B cell (primary cell): ENCODE measurements around the gene GMPPA. TPM values are rescaled to one million over a fixed set of nuclear protein-coding genes. Genes with fewer than 3 reads are reported as not detected.

ENCODE experiments used
- ATAC-seq: fragments of 200-7000 bp; cut with Tn5 transposase; one replicate; pipeline ENCODE4 v1.10.0; 2021; ENCODE audit warnings: low read depth, mild to moderate bottlenecking, moderate number of reproducible peaks, moderate library complexity
- CTCF ChIA-PET: fragments of 350-600 bp; sonication (Branson Sonifier 250); formaldehyde crosslinking; loops from one replicate; lab custom pipeline; 2021; ENCODE audit warnings: antibody characterized with exemption, inconsistent platforms; lab: Charles Lee
- POLR2A ChIA-PET: fragments of 350-600 bp; sonication (Branson Sonifier 250); formaldehyde crosslinking; loops from one replicate; lab custom pipeline; 2021; ENCODE audit warnings: antibody characterized with exemption; lab: Charles Lee
- DNase-seq: peaks from one replicate; pipeline ENCODE4 v3.0.0; 2013
- H2AFZ ChIP-seq: 2 replicates; pipeline ENCODE4 v1.6.1; 2012; ENCODE audit warnings: mild to moderate bottlenecking, low read depth, low read length; ENCODE audit not compliant: insufficient read depth, poor library complexity, severe bottlenecking
- H3K27ac ChIP-seq, 2 donors: 1 replicate in 1 of 2; 2 replicates in 1 of 2; pipeline ENCODE4 v1.5.1; 2012 to 2013; ENCODE audit warnings: low read length in 2 of 2, mild to moderate bottlenecking in 2 of 2, moderate library complexity in 1 of 2
- H3K27me3 ChIP-seq, 4 experiments: fragments of 200-600 bp in 1 of 4; sonication (generic) in 1 of 4; replicated peaks in 1 of 4; 1 replicate in 2 of 4; 2 replicates in 2 of 4; pipeline versions ENCODE4 v1.6.1 to v1.7.0; 2013 to 2016; ENCODE audit warnings: low read length in 3 of 4, mild to moderate bottlenecking in 2 of 4, mixed read lengths in 1 of 4, moderate library complexity in 1 of 4; ENCODE audit not compliant: insufficient read depth in 4 of 4, control insufficient read depth in 3 of 4; ENCODE audit errors: control extremely low read depth in 1 of 4
- H3K36me3 ChIP-seq, 2 experiments: replicated peaks in 1 of 2; 1 replicate in 1 of 2; 2 replicates in 1 of 2; pipeline versions ENCODE4 v1.6.1 to v1.7.1; 2013; ENCODE audit warnings: low read length in 1 of 2; ENCODE audit not compliant: insufficient read depth in 2 of 2, control insufficient read depth in 1 of 2; ENCODE audit errors: control extremely low read depth in 1 of 2, extremely low read depth in 1 of 2
- H3K4me1 ChIP-seq, 2 donors: fragments of 200-600 bp in 1 of 2; sonication (generic) in 1 of 2; 1 replicate in 1 of 2; 2 replicates in 1 of 2; pipeline versions ENCODE4 v1.5.1 to v1.6.1; 2013 to 2017; ENCODE audit warnings: low read length in 2 of 2; ENCODE audit not compliant: control insufficient read depth in 2 of 2, insufficient read depth in 2 of 2
- H3K4me2 ChIP-seq: replicated peaks from 2 replicates; pipeline ENCODE3; 2012; ENCODE audit warnings: mild to moderate bottlenecking, low read depth, low read length; ENCODE audit not compliant: poor library complexity, severe bottlenecking
- H3K4me3 ChIP-seq, 5 experiments: fragments of 200-600 bp in 1 of 5; sonication (generic) in 1 of 5; 1 replicate in 3 of 5; 2 replicates in 2 of 5; pipeline versions ENCODE4 v1.5.1 to v1.7.0; 2011 to 2016; ENCODE audit warnings: low read length in 4 of 5, mild to moderate bottlenecking in 4 of 5, low read depth in 2 of 5, control low read depth in 1 of 5, moderate library complexity in 1 of 5; ENCODE audit not compliant: insufficient read depth in 1 of 5; ENCODE audit errors: control extremely low read depth in 1 of 5, extremely low read depth in 1 of 5
- H3K79me2 ChIP-seq: fragments of 200-600 bp; sonication (generic); one replicate; pipeline ENCODE4 v1.6.0; 2016; ENCODE audit warnings: low read length; ENCODE audit not compliant: control insufficient read depth, insufficient read depth
- H3K9ac ChIP-seq: fragments of 200-600 bp; sonication (generic); 2 replicates; pipeline ENCODE4 v1.6.1; 2017; ENCODE audit warnings: mild to moderate bottlenecking, low read length, moderate library complexity
- H3K9me3 ChIP-seq, 3 donors: one replicate each; pipeline versions ENCODE4 v1.6.1 to v1.7.1; 2013; ENCODE audit warnings: low read length in 2 of 3; ENCODE audit not compliant: control insufficient read depth in 2 of 3, insufficient read depth in 1 of 3; ENCODE audit errors: control extremely low read depth in 1 of 3
- H4K20me1 ChIP-seq: 2 replicates; pipeline ENCODE4 v1.6.0; 2012; ENCODE audit warnings: mild to moderate bottlenecking, low read length; ENCODE audit not compliant: insufficient read depth, control insufficient read depth, poor library complexity, severe bottlenecking
- H3K27ac Mint-ChIP-seq: one replicate; pipeline ENCODE4 v1.8.0; 2021; ENCODE audit warnings: mixed read lengths
- H3K27me3 Mint-ChIP-seq: one replicate; pipeline ENCODE4 v1.8.0; 2021; ENCODE audit warnings: mixed read lengths
- H3K4me1 Mint-ChIP-seq: one replicate; pipeline ENCODE4 v1.8.0; 2021; ENCODE audit warnings: mixed read lengths
- H3K4me3 Mint-ChIP-seq: one replicate; pipeline ENCODE4 v1.8.0; 2021; ENCODE audit warnings: mixed read lengths
- H3K9me3 Mint-ChIP-seq: one replicate; pipeline ENCODE4 v1.8.0; 2022; ENCODE audit warnings: mixed read lengths; ENCODE audit not compliant: insufficient read depth
- CTCF ChIP-seq: fragments of 200-600 bp; IDR thresholded peaks from one replicate; pipeline ENCODE4 v1.8.0; 2022; ENCODE audit warnings: antibody characterized with exemption, mild to moderate bottlenecking
- EZH2 ChIP-seq: IDR thresholded peaks from 2 replicates; pipeline ENCODE4 v1.6.1; 2012; ENCODE audit warnings: borderline replicate concordance, low read depth, mild to moderate bottlenecking, moderate library complexity, low read length; ENCODE audit not compliant: insufficient read depth, poor library complexity, severe bottlenecking
- WGBS: methylation state at CpG from one replicate; pipeline ENCODE4 v1.1.5; 2013; ENCODE audit warnings: missing lambda C conversion rate; ENCODE audit not compliant: insufficient coverage; 5-methylcytosine and 5-hydroxymethylcytosine counted together
- intact Hi-C: fragments of 100-400 bp; cut with micrococcal nuclease; formaldehyde crosslinking; loops from one replicate; pipeline ENCODE4 v1.10.0; 2022
- polyA plus RNA-seq: library from polyadenylated mRNA; depleted of rRNA; stranded (reverse); fragments of >200 nt; gene quantifications from 2 replicates; pipeline ENCODE4 v1.2.3, GENCODE V29; 2012
- total RNA-seq, 2 donors: library from RNA; stranded (reverse); fragments of 120-200 nt in 1 of 2; gene quantifications; 1 replicate in 1 of 2; 2 replicates in 1 of 2; pipeline versions ENCODE4 v1.2.3 to v1.2.4, GENCODE V29; 2013 to 2022

The GMPPA gene
- total and polyA plus RNA-seq, 2 donors (not counting 1 experiment from before 2014, with no cell fraction given): 27.8 to 67.9 TPM

- H4K20me1 ChIP-seq: no peaks in the 10 kb centered on the region
- Mint-ChIP-seq H3K9me3 (no peaks in the 10 kb centered on the region), H3K4me1 (peaks cover 26% of the 10 kb centered on the region), H3K27ac (no peak overlapping the region), H3K4me3 (no peak overlapping the region), H3K27me3 (peaks cover 67% of the 10 kb centered on the region)
- DNase-seq (no peak), ATAC-seq (no peak)
- no peak overlapping the region for H3K9ac ChIP-seq
- H3K4me2 ChIP-seq: no peak overlapping the region
- H3K4me1 ChIP-seq: peaks cover 15 to 30% of the 10 kb centered on the region in 2 donors
- no peak overlapping the region for H3K4me3 ChIP-seq
- H3K27me3 ChIP-seq: peaks cover 0 to 93% (median 21%) of the 10 kb centered on the region in 4 experiments
- CTCF ChIA-PET: interaction anchor here (1.7 to 1.8 kb wide), 3 partner anchors 17 kb away, joined by 5 to 8 read pairs (median 6); a partner anchor contains a TSS
- intact Hi-C loops: no loop called here
- no peaks in the 10 kb centered on the region for H3K79me2 ChIP-seq
- 14% methylated on average over 15 of the region's 16 CpGs for WGBS
- H2AFZ ChIP-seq: no peak overlapping the region
- POLR2A ChIA-PET: no interaction called here
- H3K36me3 ChIP-seq: no peaks in the 10 kb centered on the region
- no peak overlapping the region for H3K27ac ChIP-seq
- H3K9me3 ChIP-seq: peaks cover 0 to 18% (median 0%) of the 10 kb centered on the region in 3 donors
- TF ChIP-seq CTCF: no peak
- no peak for TF ChIP-seq EZH2
Measured at GRCh38 chr2:219512524-219513216, 14.0 kb downstream of the GMPPA start.

GRCh38 chr2:219513787-219514186 lies 15.1 kb downstream of the GMPPA start:
- Histone ChIP-seq H4K20me1 (no peaks in the 10 kb centered on the region), H3K9ac (no peak overlapping the region), H3K4me3 (no peak overlapping the region), H3K4me1 (peaks cover 15 to 30% of the 10 kb centered on the region in 2 donors), H3K4me2 (no peak overlapping the region), H3K27me3 (peaks cover 0 to 91% (median 25%) of the 10 kb centered on the region in 4 experiments), H3K79me2 (no peaks in the 10 kb centered on the region), H2AFZ (no peak overlapping the region), H3K36me3 (no peaks in the 10 kb centered on the region), H3K9me3 (peaks cover 0 to 18% (median 0%) of the 10 kb centered on the region in 3 donors), H3K27ac (no peak overlapping the region)
- 12% methylated on average over 2 of the region's 4 CpGs for WGBS
- ChIA-PET CTCF (interaction anchor here (0.8 to 1.8 kb wide), 3 partner anchors 14 to 16 kb away, joined by 3 to 6 read pairs (median 4); no protein-coding TSS in a partner anchor), POLR2A (no interaction called here)
- H3K27ac Mint-ChIP-seq: no peak overlapping the region
- H3K4me3 Mint-ChIP-seq: no peak overlapping the region
- DNase-seq: no peak
- peaks cover 69% of the 10 kb centered on the region for H3K27me3 Mint-ChIP-seq
- H3K4me1 Mint-ChIP-seq: peaks cover 26% of the 10 kb centered on the region
- intact Hi-C loops: no loop called here
- H3K9me3 Mint-ChIP-seq: no peaks in the 10 kb centered on the region
- TF ChIP-seq CTCF (no peak), EZH2 (no peak)
- no peak for ATAC-seq
